ENCODE data around the gene NEK7. TPM values are rescaled to one million over a fixed set of nuclear protein-coding genes. Genes with fewer than 3 reads are reported as not detected.
A peak's percentile ranks its signal among the peaks of the same experiment; 100 is the strongest.

NEK7 gene
- total and polyA plus RNA-seq, 4 donors = 60.1 to 164 (median 106) TPM

GRCh38 chr1:198153103-198153502 lies 3.7 kb upstream of the NEK7 start:
- Histone ChIP-seq H3K36me3 (ENCODE audit: control insufficient read depth in 1 of 2, insufficient read depth in 2 of 2, low read length in 1 of 2) (no peaks in the 10 kb centered on the region), H3K9me3 (ENCODE audit: control insufficient read depth, low read length) (no peaks in the 10 kb centered on the region), H3K27me3 (ENCODE audit: control insufficient read depth in 1 of 2, insufficient read depth in 2 of 2, low read length in 1 of 2) (no peaks in the 10 kb centered on the region), H3K4me3 (ENCODE audit: low read length in 2 of 2) (no peak overlapping the region), H3K27ac (ENCODE audit: low read depth in 1 of 2, low read length in 2 of 2) (no peak overlapping the region), H3K4me1 (ENCODE audit: control insufficient read depth in 1 of 2, insufficient read depth in 2 of 2, low read length in 2 of 2) (peaks cover 0 to 2% of the 10 kb centered on the region in 2 donors)
- ATAC-seq (ENCODE audit: low FRiP score) = peak; percentile 31
- peak; percentile 68 to 78 for DNase-seq
- intact Hi-C loops (cut with DNase I) = loop anchor here (2.0 to 10.0 kb wide), 2 partner anchors 34 to 112 kb away; no protein-coding TSS in a partner anchor

- peaks cover 0 to 2% of the 10 kb centered on the region in 2 donors for H3K4me1 ChIP-seq (ENCODE audit: control insufficient read depth in 1 of 2, insufficient read depth in 2 of 2, low read length in 2 of 2)
- H3K4me3 ChIP-seq (ENCODE audit: low read length in 2 of 2) = no peak overlapping the region
- ATAC-seq (ENCODE audit: low FRiP score) (no peak), DNase-seq (peak; percentile 62 to 63)
- H3K36me3 ChIP-seq (ENCODE audit: control insufficient read depth in 1 of 2, insufficient read depth in 2 of 2, low read length in 1 of 2) = no peaks in the 10 kb centered on the region
- intact Hi-C loops (cut with DNase I) = loop anchor here (2.0 to 10.0 kb wide), 2 partner anchors 35 to 111 kb away; no protein-coding TSS in a partner anchor
- WGBS, 2 donors = 0 to 5% methylated on average over 1 of the region's 1 CpG
- H3K27ac ChIP-seq (ENCODE audit: low read depth in 1 of 2, low read length in 2 of 2) = peak overlapping the region; percentile 17 to 67
- H3K9me3 ChIP-seq (ENCODE audit: control insufficient read depth, low read length) = no peaks in the 10 kb centered on the region
- H3K27me3 ChIP-seq (ENCODE audit: control insufficient read depth in 1 of 2, insufficient read depth in 2 of 2, low read length in 1 of 2) = no peaks in the 10 kb centered on the region
Measured at GRCh38 chr1:198153804-198154203, 3.0 kb upstream of the NEK7 start.

GRCh38 chr1:198155253-198155652 lies 1.5 kb upstream of the NEK7 start:
- Histone ChIP-seq H3K9me3 (ENCODE audit: control insufficient read depth, low read length) (no peaks in the 10 kb centered on the region), H3K4me1 (ENCODE audit: control insufficient read depth in 1 of 2, insufficient read depth in 2 of 2, low read length in 2 of 2) (peaks cover 0 to 2% of the 10 kb centered on the region in 2 donors), H3K36me3 (ENCODE audit: control insufficient read depth in 1 of 2, insufficient read depth in 2 of 2, low read length in 1 of 2) (no peaks in the 10 kb centered on the region), H3K4me3 (ENCODE audit: low read length in 2 of 2) (no peak overlapping the region), H3K27ac (ENCODE audit: low read depth in 1 of 2, low read length in 2 of 2) (peak overlapping the region in 1 of 2 donors; percentile 84), H3K27me3 (ENCODE audit: control insufficient read depth in 1 of 2, insufficient read depth in 2 of 2, low read length in 1 of 2) (no peaks in the 10 kb centered on the region)
- ATAC-seq (ENCODE audit: low FRiP score) (no peak), DNase-seq (no peak)
- 8 to 13% methylated on average over 5 of the region's 5 CpGs for WGBS, 2 donors
- intact Hi-C loops (cut with DNase I) = loop anchor here in 1 of 2 donors (5.0 to 10.0 kb wide), 2 partner anchors 38 to 110 kb away; no protein-coding TSS in a partner anchor

- ATAC-seq (ENCODE audit: low FRiP score) (peak; percentile 53), DNase-seq (peak; percentile 69 to 80)
- H3K4me3 ChIP-seq (ENCODE audit: low read length in 2 of 2) = peak overlapping the region; percentile 89 to 97
- no peaks in the 10 kb centered on the region for H3K36me3 ChIP-seq (ENCODE audit: control insufficient read depth in 1 of 2, insufficient read depth in 2 of 2, low read length in 1 of 2)
- H3K27me3 ChIP-seq (ENCODE audit: control insufficient read depth in 1 of 2, insufficient read depth in 2 of 2, low read length in 1 of 2) = no peaks in the 10 kb centered on the region
- peak overlapping the region; percentile 81 to 89 for H3K27ac ChIP-seq (ENCODE audit: low read depth in 1 of 2, low read length in 2 of 2)
- intact Hi-C loops (cut with DNase I) = loop anchor here in 1 of 2 donors (5.0 to 10.0 kb wide), 2 partner anchors 39 to 109 kb away; no protein-coding TSS in a partner anchor
- peaks cover 0 to 2% of the 10 kb centered on the region in 2 donors for H3K4me1 ChIP-seq (ENCODE audit: control insufficient read depth in 1 of 2, insufficient read depth in 2 of 2, low read length in 2 of 2)
- H3K9me3 ChIP-seq (ENCODE audit: control insufficient read depth, low read length) = no peaks in the 10 kb centered on the region
- 1 to 2% methylated on average over 13 of the region's 13 CpGs for WGBS, 2 donors
Measured at GRCh38 chr1:198156111-198156744, 570 bp upstream of the NEK7 start.

GRCh38 chr1:198157241-198157846 lies 546 bp downstream of the NEK7 start:
- Histone ChIP-seq H3K9me3 (ENCODE audit: control insufficient read depth, low read length) (no peaks in the 10 kb centered on the region), H3K27me3 (ENCODE audit: control insufficient read depth in 1 of 2, insufficient read depth in 2 of 2, low read length in 1 of 2) (no peaks in the 10 kb centered on the region), H3K36me3 (ENCODE audit: control insufficient read depth in 1 of 2, insufficient read depth in 2 of 2, low read length in 1 of 2) (no peaks in the 10 kb centered on the region), H3K4me1 (ENCODE audit: control insufficient read depth in 1 of 2, insufficient read depth in 2 of 2, low read length in 2 of 2) (peaks cover 0 to 2% of the 10 kb centered on the region in 2 donors), H3K27ac (ENCODE audit: low read depth in 1 of 2, low read length in 2 of 2) (peak overlapping the region; percentile 89 to 98), H3K4me3 (ENCODE audit: low read length in 2 of 2) (peak overlapping the region; percentile 89 to 97)
- intact Hi-C loops (cut with DNase I) = loop anchor here in 1 of 2 donors (5.0 to 10.0 kb wide), 2 partner anchors 40 to 107 kb away; no protein-coding TSS in a partner anchor
- whole genome bisulfite sequencing, 2 donors = 0 to 1% methylated on average over 58 to 62 of the region's 62 CpGs
- peak; percentile 93 to 95 for DNase-seq
- ATAC-seq (ENCODE audit: low FRiP score) = peak; percentile 87

GRCh38 chr1:198157847-198158725 lies 1.3 kb downstream of the NEK7 start:
- Histone ChIP-seq H3K9me3 (ENCODE audit: control insufficient read depth, low read length) (no peaks in the 10 kb centered on the region), H3K27ac (ENCODE audit: low read depth in 1 of 2, low read length in 2 of 2) (peak overlapping the region; percentile 34 to 89), H3K4me3 (ENCODE audit: low read length in 2 of 2) (peak overlapping the region; percentile 89 to 97), H3K27me3 (ENCODE audit: control insufficient read depth in 1 of 2, insufficient read depth in 2 of 2, low read length in 1 of 2) (no peaks in the 10 kb centered on the region), H3K36me3 (ENCODE audit: control insufficient read depth in 1 of 2, insufficient read depth in 2 of 2, low read length in 1 of 2) (no peaks in the 10 kb centered on the region), H3K4me1 (ENCODE audit: control insufficient read depth in 1 of 2, insufficient read depth in 2 of 2, low read length in 2 of 2) (peaks cover 0 to 2% of the 10 kb centered on the region in 2 donors)
- DNase-seq (no peak), ATAC-seq (ENCODE audit: low FRiP score) (no peak)
- 6 to 9% methylated on average over 17 of the region's 17 CpGs for WGBS, 2 donors
- intact Hi-C loops (cut with DNase I) = loop anchor here (2.0 to 10.0 kb wide), 3 partner anchors 41 to 107 kb away; no protein-coding TSS in a partner anchor

GRCh38 chr1:198158735-198159589 lies 2.2 kb downstream of the NEK7 start:
- H3K9me3 ChIP-seq (ENCODE audit: control insufficient read depth, low read length) = no peaks in the 10 kb centered on the region
- WGBS, 2 donors = 0% methylated on average over 37 of the region's 37 CpGs

More at GRCh38 chr1:198158735-198159589, 2.2 kb downstream of the NEK7 start:
- peaks cover 0 to 2% of the 10 kb centered on the region in 2 donors for H3K4me1 ChIP-seq (ENCODE audit: control insufficient read depth in 1 of 2, insufficient read depth in 2 of 2, low read length in 2 of 2)
- peak overlapping the region; percentile 89 to 97 for H3K4me3 ChIP-seq (ENCODE audit: low read length in 2 of 2)
- peak; percentile 93 to 97 for DNase-seq
- no peaks in the 10 kb centered on the region for H3K36me3 ChIP-seq (ENCODE audit: control insufficient read depth in 1 of 2, insufficient read depth in 2 of 2, low read length in 1 of 2)
- peak overlapping the region; percentile 77 to 80 for H3K27ac ChIP-seq (ENCODE audit: low read depth in 1 of 2, low read length in 2 of 2)
- no peaks in the 10 kb centered on the region for H3K27me3 ChIP-seq (ENCODE audit: control insufficient read depth in 1 of 2, insufficient read depth in 2 of 2, low read length in 1 of 2)
- peak; percentile 91 for ATAC-seq (ENCODE audit: low FRiP score)
- intact Hi-C loops (cut with DNase I) = loop anchor here (2.0 to 10.0 kb wide), 3 partner anchors 42 to 106 kb away; no protein-coding TSS in a partner anchor

Data from aorta (tissue), 5 donors.